Measurements from ENCODE around the gene SMARCC1.

SMARCC1 gene

GRCh38 chr3:47536221-47536891 is 245.3 kb downstream of the SMARCC1 start:
- DNase-seq = no peak
